Adipocyte (in vitro differentiated cells): ENCODE data around the gene TRIM77.
A peak's percentile ranks its signal among the peaks of the same experiment; 100 is the strongest.
"Not testable (repeated sequence)": the region's sequence is repeated elsewhere in the genome, so short reads cannot be mapped to it uniquely, and the experiment has no call there.

Experiments
- DNase-seq: peaks from one replicate; pipeline ENCODE4 v3.0.0-alpha.2; 2015; ENCODE audit warnings: low read depth
- H3K27me3 ChIP-seq: replicated peaks from 2 replicates; pipeline ENCODE4 v1.7.0; 2013; ENCODE audit warnings: mild to moderate bottlenecking, low read length, moderate library complexity; ENCODE audit not compliant: control insufficient read depth, insufficient read depth
- H3K36me3 ChIP-seq: 2 replicates; pipeline ENCODE4 v1.7.0; 2013; ENCODE audit warnings: low read length, mild to moderate bottlenecking, moderate library complexity; ENCODE audit not compliant: control insufficient read depth, insufficient read depth, severe bottlenecking
- H3K4me1 ChIP-seq: 2 replicates; pipeline ENCODE4 v1.7.0; 2013; ENCODE audit warnings: mild to moderate bottlenecking, low read length, moderate library complexity; ENCODE audit not compliant: control insufficient read depth, insufficient read depth
- H3K4me3 ChIP-seq: 2 replicates; pipeline ENCODE4 v1.7.0; 2013; ENCODE audit warnings: mild to moderate bottlenecking, low read length, moderate library complexity
- H3K9ac ChIP-seq: 2 replicates; pipeline ENCODE4 v1.7.0; 2013; ENCODE audit warnings: mild to moderate bottlenecking, low read length, moderate library complexity
- H3K9me3 ChIP-seq: 2 replicates; pipeline ENCODE4 v1.7.0; 2013; ENCODE audit warnings: mild to moderate bottlenecking, low read length, moderate library complexity; ENCODE audit not compliant: control insufficient read depth

TRIM77 gene, protein sequence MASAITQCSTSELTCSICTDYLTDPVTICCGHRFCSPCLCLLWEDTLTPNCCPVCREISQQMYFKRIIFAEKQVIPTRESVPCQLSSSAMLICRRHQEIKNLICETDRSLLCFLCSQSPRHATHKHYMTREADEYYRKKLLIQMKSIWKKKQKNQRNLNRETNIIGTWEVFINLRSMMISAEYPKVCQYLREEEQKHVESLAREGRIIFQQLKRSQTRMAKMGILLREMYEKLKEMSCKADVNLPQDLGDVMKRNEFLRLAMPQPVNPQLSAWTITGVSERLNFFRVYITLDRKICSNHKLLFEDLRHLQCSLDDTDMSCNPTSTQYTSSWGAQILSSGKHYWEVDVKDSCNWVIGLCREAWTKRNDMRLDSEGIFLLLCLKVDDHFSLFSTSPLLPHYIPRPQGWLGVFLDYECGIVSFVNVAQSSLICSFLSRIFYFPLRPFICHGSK

DNA sequence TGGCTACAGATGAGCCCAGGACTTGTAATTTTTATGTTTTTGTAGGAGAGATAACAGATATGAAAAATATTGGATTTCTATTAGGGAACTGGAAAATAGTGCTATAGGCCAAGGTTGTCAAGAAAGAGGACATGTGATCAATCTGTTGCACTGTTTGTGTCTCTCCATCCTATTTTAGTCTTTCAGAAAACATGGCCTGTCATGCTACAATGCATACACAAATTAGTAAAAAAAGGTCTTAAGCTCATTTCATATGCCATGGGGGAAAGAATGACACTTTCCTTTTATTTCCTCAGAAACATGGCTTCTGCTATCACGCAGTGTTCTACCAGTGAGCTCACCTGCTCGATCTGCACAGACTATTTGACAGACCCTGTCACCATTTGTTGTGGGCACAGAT, at the start of gene TRIM77:
TRIM77 (plus strand) TSS at position 301 of the 400 bp plus-strand sequence; CDS start at position 301, 0 bp downstream.
- not testable (repeated sequence) for H3K27me3 ChIP-seq, H3K36me3 ChIP-seq, H3K4me1 ChIP-seq, H3K9me3 ChIP-seq, H3K4me3 ChIP-seq, DNase-seq, H3K9ac ChIP-seq

DNA sequence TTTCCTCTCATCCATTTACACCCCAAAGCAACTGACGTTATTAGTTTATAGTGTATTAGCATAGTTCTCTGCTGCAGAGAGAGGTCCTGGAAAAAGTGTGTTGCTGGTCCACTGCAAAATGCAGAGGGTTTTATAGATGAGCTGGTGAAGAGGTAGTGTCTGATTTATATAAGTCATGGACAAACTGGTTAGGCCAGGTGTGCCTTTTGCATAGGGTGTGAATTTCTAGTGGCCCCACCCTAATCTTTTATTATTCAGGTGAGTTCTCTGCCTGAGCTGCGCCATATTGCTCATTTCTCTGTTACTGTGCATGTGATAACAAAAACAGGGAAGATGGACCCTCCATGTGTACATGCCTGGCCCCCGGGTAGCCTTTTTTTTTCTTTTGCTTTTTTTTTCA, 43.1 kb upstream of the TRIM77 start:
- H3K9me3 ChIP-seq, result no peaks in the 10 kb centered on the region
- H3K9ac ChIP-seq, result no peak overlapping the region
- no peaks in the 10 kb centered on the region for H3K27me3 ChIP-seq
- no peak overlapping the region for H3K4me3 ChIP-seq
- no peaks in the 10 kb centered on the region for H3K36me3 ChIP-seq
- no peak for DNase-seq
- no peaks in the 10 kb centered on the region for H3K4me1 ChIP-seq

DNA sequence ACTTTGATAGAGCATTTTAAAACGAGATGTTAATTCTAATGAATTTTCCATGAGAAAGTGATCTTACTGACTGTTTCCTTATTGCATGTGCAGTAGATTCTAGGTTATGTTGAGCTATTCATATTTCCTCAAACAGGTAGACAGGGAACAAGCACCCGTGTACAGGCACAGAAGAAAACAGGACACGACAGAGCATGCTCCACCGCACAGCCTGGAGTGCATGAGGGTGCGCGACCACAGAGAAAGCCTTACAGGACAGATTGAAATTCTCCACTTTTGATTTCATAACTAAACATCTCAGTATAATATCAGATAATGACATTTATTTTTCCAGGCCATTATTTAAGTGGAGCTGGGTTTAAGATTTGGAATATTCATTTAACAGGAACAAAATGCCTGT, 41.9 kb upstream of the TRIM77 start:
- not testable (repeated sequence) for H3K36me3 ChIP-seq, DNase-seq, H3K4me1 ChIP-seq, H3K9ac ChIP-seq, H3K4me3 ChIP-seq, H3K9me3 ChIP-seq, H3K27me3 ChIP-seq

DNA sequence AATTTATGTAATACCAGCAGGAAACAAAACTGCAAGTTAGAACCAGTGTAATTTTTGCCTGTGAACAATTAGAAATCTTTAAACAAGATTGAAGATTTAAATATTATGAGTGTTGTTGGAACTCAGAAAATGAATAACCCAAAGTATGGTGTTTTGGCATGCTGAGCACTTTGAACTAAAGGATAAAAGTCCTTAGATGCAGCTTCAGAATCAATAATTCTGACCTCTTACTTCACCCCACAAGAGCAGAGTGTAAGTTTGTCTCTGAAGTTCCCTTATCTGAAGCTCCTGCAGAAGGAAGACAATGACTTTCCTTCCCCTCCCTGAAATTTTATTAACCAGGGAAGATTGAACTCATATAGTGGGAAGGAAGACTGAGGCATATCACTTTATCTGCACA, 40.5 kb upstream of the TRIM77 start:
- not testable (repeated sequence) for H3K4me3 ChIP-seq, H3K36me3 ChIP-seq, H3K27me3 ChIP-seq

DNA sequence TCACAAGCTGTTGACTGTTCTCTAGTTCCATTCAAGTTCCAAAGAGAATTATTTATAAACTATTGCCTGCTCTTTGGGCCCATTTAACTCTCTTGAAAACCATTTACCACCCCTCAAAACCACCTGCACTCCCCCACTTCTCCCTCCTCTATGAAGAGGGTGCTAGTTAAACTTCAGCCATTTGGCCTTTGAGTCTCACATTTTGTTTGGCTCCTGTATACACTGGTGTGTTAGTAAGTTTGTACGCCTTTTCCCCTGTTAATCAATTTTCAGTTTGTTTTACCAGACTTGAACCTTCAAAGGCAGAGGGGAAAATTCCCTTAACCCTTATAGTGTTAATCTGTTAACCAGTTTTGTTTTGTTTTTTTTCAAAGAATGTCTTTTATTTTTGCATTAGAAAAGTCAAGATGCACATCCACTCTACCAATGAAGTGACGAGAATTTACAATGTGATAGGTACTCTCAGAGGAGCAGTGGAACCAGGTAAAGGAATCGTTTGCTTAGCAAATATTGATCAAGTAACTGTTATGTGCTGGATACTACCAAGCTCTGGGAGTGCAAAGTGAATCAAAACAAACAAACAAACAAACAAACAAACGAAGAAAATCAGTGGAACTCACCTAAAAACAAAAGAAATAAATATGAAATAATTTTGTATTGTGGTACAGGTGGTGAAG, 40.0 kb upstream of the TRIM77 start:
- H3K27me3 ChIP-seq, H3K9me3 ChIP-seq, H3K9ac ChIP-seq, H3K4me3 ChIP-seq, H3K4me1 ChIP-seq, H3K36me3 ChIP-seq, DNase-seq: not testable (repeated sequence)

More for the DNA sequence above, 40.5 kb upstream of the TRIM77 start:
- not testable (repeated sequence) for H3K9ac ChIP-seq, DNase-seq, H3K9me3 ChIP-seq, H3K4me1 ChIP-seq

DNA sequence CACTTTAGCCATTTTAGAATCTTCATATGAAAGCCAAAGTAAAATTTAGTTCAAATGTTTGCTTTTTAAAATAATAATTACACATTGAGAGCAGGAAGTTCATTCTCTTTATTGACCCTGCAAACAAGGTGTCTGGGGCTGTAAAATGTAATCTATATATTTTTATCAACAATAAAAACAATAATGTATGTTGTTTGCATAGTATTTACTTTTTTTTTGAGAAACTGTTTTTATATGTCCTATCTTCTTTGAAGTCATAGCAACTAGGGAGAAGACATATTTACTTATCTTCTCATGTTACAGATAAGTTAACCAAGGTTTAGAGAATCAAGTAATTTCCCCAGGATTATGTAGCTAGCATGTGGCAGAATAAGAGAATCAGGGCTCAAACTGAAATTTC, 37.6 kb upstream of the TRIM77 start:
- H3K4me3 ChIP-seq, DNase-seq, H3K9me3 ChIP-seq, H3K27me3 ChIP-seq, H3K9ac ChIP-seq, H3K36me3 ChIP-seq, H3K4me1 ChIP-seq: not testable (repeated sequence)

DNA sequence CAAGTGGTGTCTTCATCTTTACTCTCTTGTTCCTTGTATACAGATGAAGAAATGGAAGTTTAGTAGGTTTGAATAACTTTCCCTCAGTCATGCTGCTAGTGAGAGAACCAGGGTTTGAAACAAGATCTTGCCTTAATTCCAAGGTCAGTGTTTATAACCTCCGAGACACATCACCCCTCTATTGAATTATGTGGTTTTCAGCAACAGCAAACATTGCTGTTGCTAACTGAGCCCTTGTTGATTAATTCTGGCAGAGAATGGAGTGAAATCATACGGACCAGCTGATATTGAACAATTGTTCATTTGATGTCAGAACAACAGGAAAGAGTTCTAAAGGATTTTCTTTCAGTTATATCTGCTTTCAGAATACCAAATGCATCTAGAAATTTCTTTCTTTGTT, 36.7 kb upstream of the TRIM77 start:
- not testable (repeated sequence) for H3K36me3 ChIP-seq, H3K9ac ChIP-seq, H3K4me1 ChIP-seq, DNase-seq, H3K4me3 ChIP-seq, H3K9me3 ChIP-seq, H3K27me3 ChIP-seq

DNA sequence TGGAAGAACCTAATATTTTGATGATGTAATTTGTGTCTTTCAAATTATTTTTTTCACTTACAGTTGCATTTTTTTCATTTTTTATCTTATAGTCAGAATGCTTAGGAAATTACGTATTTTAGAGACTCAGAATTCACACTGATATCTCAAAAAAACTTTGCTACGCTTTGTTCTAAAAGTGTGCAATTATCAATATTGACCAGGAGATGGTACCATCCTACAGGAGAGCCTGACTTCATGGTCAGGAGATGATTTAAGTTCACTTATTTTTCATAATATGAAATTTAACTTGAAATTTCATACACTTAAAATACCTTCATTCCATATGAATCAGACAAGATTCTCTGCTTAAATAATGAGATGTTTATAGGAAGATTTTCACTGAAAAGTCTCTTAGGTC, 34.7 kb upstream of the TRIM77 start:
- not testable (repeated sequence) for H3K4me3 ChIP-seq, H3K36me3 ChIP-seq, H3K9ac ChIP-seq, H3K9me3 ChIP-seq, H3K4me1 ChIP-seq, H3K27me3 ChIP-seq
- DNase-seq, result peak; percentile 16

DNA sequence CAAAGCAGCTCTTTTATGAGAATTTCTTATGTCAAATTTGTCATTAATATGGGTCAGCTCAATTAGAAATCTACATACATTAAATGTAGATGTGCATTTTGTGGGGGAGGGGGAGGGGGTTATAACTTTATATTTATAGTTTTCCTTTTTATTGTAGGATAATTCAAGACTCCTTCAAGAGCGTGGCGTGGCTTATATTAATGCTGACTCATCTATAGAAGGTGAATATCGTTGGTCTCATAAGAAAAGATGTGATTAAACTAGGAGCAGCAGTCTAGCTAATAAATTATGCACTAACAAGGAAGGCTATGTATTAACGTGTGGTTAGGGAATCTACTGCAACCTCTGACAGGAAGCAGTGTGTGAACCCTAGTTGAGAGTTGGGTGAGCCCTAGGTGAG, 34.2 kb upstream of the TRIM77 start:
- not testable (repeated sequence) for H3K9ac ChIP-seq, H3K9me3 ChIP-seq

DNA sequence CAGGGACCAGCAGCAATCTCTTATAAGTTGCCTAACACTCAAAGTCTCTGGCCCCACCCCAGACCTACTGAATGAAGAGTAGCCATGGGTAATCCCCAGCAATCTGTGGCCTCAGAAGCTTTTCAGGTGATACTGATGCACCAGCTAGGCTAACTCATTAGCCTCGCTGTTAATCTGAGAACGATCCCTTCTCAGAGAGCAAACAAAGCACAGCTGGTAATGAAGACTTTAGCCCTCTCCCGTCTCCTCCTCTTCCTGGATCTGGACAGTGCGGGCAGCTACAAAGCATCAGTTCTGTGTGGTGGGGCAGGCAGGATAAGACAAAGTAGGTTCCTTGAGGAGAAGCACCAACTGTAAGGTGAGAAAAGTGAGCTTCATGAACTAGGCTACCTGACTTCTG, 3.0 kb upstream of the TRIM77 start:
- not testable (repeated sequence) for H3K36me3 ChIP-seq, H3K9ac ChIP-seq, H3K9me3 ChIP-seq, DNase-seq, H3K4me1 ChIP-seq, H3K4me3 ChIP-seq, H3K27me3 ChIP-seq

More for the DNA sequence above, 34.2 kb upstream of the TRIM77 start:
- H3K27me3 ChIP-seq, H3K4me1 ChIP-seq, H3K4me3 ChIP-seq, H3K36me3 ChIP-seq, DNase-seq: not testable (repeated sequence)

DNA sequence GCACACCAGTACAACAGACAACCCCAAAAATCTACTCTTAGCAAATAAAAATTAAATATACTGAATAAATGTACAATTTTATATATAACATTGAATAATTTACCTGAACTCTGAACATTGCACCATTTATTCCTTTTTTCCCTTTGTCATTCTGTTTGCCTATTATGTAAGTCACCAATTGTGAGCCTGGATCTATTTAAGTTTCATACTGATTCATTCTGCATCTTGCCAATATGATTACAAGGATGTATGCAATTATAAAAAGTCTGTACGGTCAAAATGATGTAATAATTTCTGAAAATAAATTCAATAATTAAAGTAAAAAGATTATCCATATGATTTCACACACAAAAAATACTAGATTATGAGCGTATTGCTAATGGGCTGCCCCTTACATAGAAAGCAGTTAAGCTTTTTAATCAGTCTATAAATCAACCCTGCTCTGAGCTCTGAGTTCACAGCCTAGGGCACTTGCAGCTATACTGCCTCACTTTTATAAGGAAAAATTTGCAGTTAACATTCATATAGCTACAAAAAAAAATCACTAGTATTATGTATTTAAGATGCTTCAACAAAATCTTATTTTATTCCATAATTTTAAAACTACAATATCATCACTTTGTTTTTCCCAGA, 14.9 kb downstream of the TRIM77 start:
- not testable (repeated sequence) for H3K27me3 ChIP-seq, DNase-seq, H3K9me3 ChIP-seq, H3K4me1 ChIP-seq, H3K4me3 ChIP-seq, H3K9ac ChIP-seq, H3K36me3 ChIP-seq
